Gastrocnemius medialis (tissue), 4 donors: ENCODE data around the gene DNMT1. TPM values are rescaled to one million over a fixed set of nuclear protein-coding genes. Genes with fewer than 3 reads are reported as not detected.

Experiments used
- ATAC-seq, 2 donors: fragments of 150-250 bp; one replicate each; pipeline ENCODE4 v1.9.1; 2016
- DNase-seq, 2 donors: peaks; one replicate each; pipeline ENCODE4 v3.0.0-alpha.2; 2019
- H3K27ac ChIP-seq, 4 donors: fragments of 200-600 bp; sonication (generic); 1 replicate in 1 of 4; 2 replicates in 3 of 4; pipeline ENCODE4 v1.5.1; 2016 to 2018; ENCODE audit warnings: mild to moderate bottlenecking in 2 of 4, moderate library complexity in 1 of 4
- H3K27me3 ChIP-seq, 3 donors: fragments of 200-600 bp; sonication (generic) in 2 of 3; 1 replicate in 1 of 3; 2 replicates in 2 of 3; pipeline versions ENCODE4 v1.5.1 to v1.6.0; 2016 to 2019; ENCODE audit warnings: mild to moderate bottlenecking in 1 of 3, moderate library complexity in 1 of 3
- H3K36me3 ChIP-seq, 2 donors: fragments of 200-600 bp; sonication (generic) in 1 of 2; one replicate each; pipeline ENCODE4 v1.5.1; 2017 to 2018
- H3K4me1 ChIP-seq, 2 donors: fragments of 200-600 bp; sonication (generic) in 1 of 2; one replicate each; pipeline ENCODE4 v1.5.1; 2016 to 2017; ENCODE audit warnings: mild to moderate bottlenecking in 2 of 2
- H3K4me3 ChIP-seq, 4 donors: fragments of 200-600 bp; sonication (generic) in 3 of 4; 1 replicate in 1 of 4; 2 replicates in 3 of 4; pipeline ENCODE4 v1.5.1; 2016 to 2019; ENCODE audit warnings: mild to moderate bottlenecking in 2 of 4
- H3K9me3 ChIP-seq, 3 donors: fragments of 200-600 bp; sonication (generic) in 2 of 3; 1 replicate in 1 of 3; 2 replicates in 2 of 3; pipeline ENCODE4 v1.5.1; 2016 to 2019
- POLR2A ChIP-seq, 2 donors: fragments of 450-650 bp; IDR thresholded peaks; one replicate each; pipeline ENCODE4 v1.6.1; 2017; ENCODE audit warnings: antibody characterized with exemption in 2 of 2, mild to moderate bottlenecking in 2 of 2, moderate library complexity in 2 of 2
- in situ Hi-C, 4 donors: fragments of 200-750 bp; cut with MboI; loops; one replicate each; pipeline versions ENCODE4 v1.15.0 to v1.8.0; 2017; ENCODE audit warnings: low sequenced_read_pairs in 4 of 4
- intact Hi-C: fragments of 100-400 bp; cut with DNase I; formaldehyde crosslinking; loops from one replicate; pipeline ENCODE4 v1.15.1; 2023; ENCODE audit warnings: low total_unique reads
- total RNA-seq, 4 donors: library from RNA; depleted of rRNA; stranded (reverse); fragments of >200 nt; gene quantifications; one replicate each; pipeline versions ENCODE4 v1.1.0 to v1.2.3, GENCODE V29; 2016
- TF ChIP-seq, protein P1 (sequence below), 5 experiments: fragments of 450-650 bp in 3 of 5; fragments of 200-600 bp in 2 of 5; sonication (generic) in 2 of 5; IDR thresholded peaks in 4 of 5; conservative IDR thresholded peaks in 1 of 5; 1 replicate in 4 of 5; 2 replicates in 1 of 5; pipeline ENCODE4 v1.5.1; 2016 to 2019; ENCODE audit warnings: antibody characterized with exemption in 5 of 5, mild to moderate bottlenecking in 3 of 5, moderate library complexity in 3 of 5

DNMT1 gene
- total RNA-seq, 4 donors from 2014 or later, result 11.5 to 43.0 (median 17.7) TPM

DNA sequence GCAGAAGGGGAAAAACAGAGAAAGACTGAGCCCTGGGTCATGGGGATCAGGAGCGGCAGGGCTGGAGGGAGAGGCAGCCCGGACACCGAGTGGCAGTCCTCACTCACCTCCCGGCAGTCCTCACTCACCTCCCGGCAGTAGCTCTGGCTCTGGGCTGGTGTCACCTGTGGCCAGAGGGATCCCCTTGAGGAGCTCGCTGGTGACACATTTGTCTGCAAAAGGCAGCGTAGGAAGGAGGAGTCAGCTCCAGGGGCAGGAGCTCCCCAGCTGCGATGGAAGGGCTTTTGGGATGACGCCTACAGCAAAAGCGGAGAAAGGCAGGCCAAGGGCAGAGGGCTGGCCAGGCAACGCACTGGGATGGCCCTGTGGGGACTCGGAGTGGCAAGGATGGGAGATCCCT is 75.8 kb downstream of the DNMT1 start:
- in situ Hi-C loops, result no loop called here
- intact Hi-C loops, result loop anchor here (5.0 to 10.0 kb wide), 5 partner anchors 76 to 283 kb away; partner anchors contain the start of genes CDC37, DNMT1, ICAM3 and MRPL4
- peak in 1 of 2 donors; percentile 2 for ATAC-seq
- no peak for TF ChIP-seq POLR2A (IDR thresholded peaks at IDR 0.05)
- TF ChIP-seq, protein P1, sequence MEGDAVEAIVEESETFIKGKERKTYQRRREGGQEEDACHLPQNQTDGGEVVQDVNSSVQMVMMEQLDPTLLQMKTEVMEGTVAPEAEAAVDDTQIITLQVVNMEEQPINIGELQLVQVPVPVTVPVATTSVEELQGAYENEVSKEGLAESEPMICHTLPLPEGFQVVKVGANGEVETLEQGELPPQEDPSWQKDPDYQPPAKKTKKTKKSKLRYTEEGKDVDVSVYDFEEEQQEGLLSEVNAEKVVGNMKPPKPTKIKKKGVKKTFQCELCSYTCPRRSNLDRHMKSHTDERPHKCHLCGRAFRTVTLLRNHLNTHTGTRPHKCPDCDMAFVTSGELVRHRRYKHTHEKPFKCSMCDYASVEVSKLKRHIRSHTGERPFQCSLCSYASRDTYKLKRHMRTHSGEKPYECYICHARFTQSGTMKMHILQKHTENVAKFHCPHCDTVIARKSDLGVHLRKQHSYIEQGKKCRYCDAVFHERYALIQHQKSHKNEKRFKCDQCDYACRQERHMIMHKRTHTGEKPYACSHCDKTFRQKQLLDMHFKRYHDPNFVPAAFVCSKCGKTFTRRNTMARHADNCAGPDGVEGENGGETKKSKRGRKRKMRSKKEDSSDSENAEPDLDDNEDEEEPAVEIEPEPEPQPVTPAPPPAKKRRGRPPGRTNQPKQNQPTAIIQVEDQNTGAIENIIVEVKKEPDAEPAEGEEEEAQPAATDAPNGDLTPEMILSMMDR (IDR thresholded peaks at IDR 0.05 in 4 of 5, conservative IDR thresholded peaks at IDR 0.05 in 1 of 5), result no peak
- Histone ChIP-seq H3K36me3 (peaks cover 0 to 41% of the 10 kb centered on the region in 2 donors), H3K27me3 (no peaks in the 10 kb centered on the region), H3K4me3 (peak overlapping the region; percentile 77 to 98 (median 87)), H3K4me1 (peaks cover 13 to 31% of the 10 kb centered on the region in 2 donors), H3K9me3 (no peaks in the 10 kb centered on the region), H3K27ac (peak overlapping the region; percentile 86 to 92 (median 89))
- no peak for DNase-seq

DNA sequence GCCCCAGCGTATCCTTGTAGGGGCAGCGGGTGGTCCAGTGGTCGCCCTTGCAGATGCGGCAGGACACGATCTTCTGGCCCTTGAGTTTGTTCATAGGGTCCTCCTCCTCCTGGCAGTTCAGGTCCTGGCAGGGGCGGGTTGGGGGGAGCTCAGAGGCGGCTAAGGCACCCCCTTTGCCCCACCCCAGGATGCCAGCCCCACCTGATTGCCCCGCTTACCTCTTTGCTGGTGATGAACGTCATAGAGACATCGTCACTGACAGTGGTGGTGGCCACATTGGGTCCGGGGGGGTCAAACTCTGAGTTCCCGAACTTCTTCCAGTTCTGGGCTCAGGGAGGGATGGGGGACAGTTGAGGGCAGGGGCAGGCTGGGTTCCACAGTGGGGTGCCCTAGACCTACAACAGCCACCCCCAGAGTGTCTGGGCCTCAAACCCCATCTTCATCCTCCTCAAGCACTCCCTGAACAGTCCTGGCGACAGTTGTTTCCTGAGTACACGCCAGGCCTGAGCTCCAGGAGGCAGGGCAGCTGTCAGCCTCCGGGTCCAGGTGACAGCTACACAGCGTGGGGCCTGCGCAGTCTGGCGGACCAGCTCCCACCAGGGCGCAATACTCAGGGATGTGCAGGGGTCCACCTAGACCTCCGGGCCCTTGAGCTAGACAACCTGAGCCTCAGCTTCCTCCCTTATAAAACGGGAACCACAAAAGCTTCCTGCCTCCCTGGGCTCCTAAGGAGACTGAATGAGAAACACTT is 77.7 kb downstream of the DNMT1 start:
- intact Hi-C loops (loop anchor here (5.0 to 10.0 kb wide), 5 partner anchors 78 to 285 kb away; partner anchors contain the start of genes CDC37, DNMT1, ICAM3 and MRPL4), in situ Hi-C loops (no loop called here)
- Histone ChIP-seq H3K27ac (peak overlapping the region; percentile 60 to 83 (median 78)), H3K4me1 (peaks cover 13 to 31% of the 10 kb centered on the region in 2 donors), H3K4me3 (no peak overlapping the region), H3K36me3 (peaks cover 0 to 41% of the 10 kb centered on the region in 2 donors), H3K9me3 (no peaks in the 10 kb centered on the region), H3K27me3 (no peaks in the 10 kb centered on the region)
- DNase-seq (no peak), ATAC-seq (no peak)
- TF ChIP-seq POLR2A (IDR thresholded peaks at IDR 0.05), result no peak
- TF ChIP-seq, protein P1 (IDR thresholded peaks at IDR 0.05 in 4 of 5, conservative IDR thresholded peaks at IDR 0.05 in 1 of 5), result no peak

DNA sequence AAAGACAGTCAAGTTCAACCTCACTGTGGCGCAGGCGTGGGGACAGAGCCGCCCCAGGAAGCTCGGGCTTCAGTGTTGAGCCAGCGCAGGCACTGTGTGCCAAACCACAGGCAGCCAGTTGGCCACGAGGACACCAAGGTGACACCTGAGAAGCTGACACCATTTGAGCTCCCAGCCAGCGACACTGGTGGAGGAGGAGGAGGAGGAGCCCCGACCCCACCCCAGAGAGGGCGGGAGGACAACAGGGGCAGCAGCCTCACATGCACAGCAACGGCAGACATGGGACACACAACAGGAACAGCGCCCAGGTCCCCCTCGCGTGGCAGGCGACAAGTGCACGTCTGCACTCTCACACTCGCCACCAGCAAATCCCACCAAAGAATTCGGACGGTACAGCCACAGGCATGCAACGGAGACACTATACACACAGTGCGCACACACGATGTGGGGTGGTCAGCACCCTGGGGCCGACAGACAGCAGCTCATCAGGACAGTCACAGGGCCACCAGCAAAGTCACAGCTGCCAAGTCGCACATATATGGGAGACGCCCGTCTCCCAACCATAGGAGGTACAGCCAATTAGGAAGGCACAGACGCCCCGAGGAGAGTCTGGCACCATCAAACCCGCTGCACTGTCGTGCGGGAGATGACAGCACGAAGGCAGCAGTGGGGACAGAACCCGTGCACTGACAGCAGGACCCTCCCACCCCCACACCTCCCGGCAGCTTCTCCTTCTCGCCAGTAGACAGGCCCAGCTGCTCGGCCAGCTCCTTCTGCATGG is 78.5 kb downstream of the DNMT1 start:
- no peak overlapping the region for H3K4me3 ChIP-seq
- no peaks in the 10 kb centered on the region for H3K27me3 ChIP-seq
- H3K9me3 ChIP-seq, result no peaks in the 10 kb centered on the region
- in situ Hi-C loops, result no loop called here
- intact Hi-C loops, result loop anchor here (5.0 to 10.0 kb wide), 5 partner anchors 79 to 286 kb away; partner anchors contain the start of genes CDC37, DNMT1, ICAM3 and MRPL4
- H3K4me1 ChIP-seq, result peaks cover 13 to 31% of the 10 kb centered on the region in 2 donors
- peaks cover 0 to 47% of the 10 kb centered on the region in 2 donors for H3K36me3 ChIP-seq
- H3K27ac ChIP-seq, result peak overlapping the region; percentile 60 to 83 (median 78)
- no peak for TF ChIP-seq POLR2A (IDR thresholded peaks at IDR 0.05)
- TF ChIP-seq, protein P1 (IDR thresholded peaks at IDR 0.05 in 4 of 5, conservative IDR thresholded peaks at IDR 0.05 in 1 of 5), result no peak
- DNase-seq, result peak; percentile 87 to 92
- peak; percentile 79 to 87 for ATAC-seq

DNA sequence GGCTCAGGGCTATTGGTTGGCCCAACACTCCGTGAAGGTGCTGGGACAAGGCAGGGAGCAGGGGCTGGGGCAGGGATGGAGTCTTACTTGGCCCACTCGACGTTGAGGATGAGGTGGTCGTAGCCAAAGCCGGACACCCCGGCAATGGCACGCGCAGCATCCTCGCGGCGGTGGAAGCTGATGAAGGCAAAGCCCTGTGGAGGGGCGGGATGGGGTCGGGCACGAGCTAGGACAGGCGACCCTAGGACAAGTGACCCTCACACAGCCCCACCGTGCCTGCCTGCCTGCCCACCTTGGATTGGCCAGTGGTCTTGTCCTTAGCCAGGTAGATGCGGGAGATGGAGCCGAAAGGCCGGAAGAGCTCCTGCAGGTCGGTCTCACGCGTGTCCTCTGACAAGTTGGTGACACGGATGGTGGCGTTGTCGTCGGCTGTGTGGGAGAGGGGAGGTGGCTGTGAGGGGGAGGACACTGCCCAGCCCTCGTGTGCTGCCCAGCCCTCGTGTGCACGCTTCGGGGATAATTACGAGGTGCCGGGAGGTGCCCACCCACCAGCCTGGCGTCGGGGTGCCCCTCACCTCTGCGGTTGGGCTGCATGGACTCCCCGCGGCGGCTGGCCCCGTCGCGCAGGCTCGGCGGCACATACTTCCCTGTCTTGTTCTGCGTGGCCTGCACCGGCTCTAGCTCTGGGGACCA is 79.2 kb downstream of the DNMT1 start:
- TF ChIP-seq, protein P1 (IDR thresholded peaks at IDR 0.05 in 4 of 5, conservative IDR thresholded peaks at IDR 0.05 in 1 of 5), result no peak
- TF ChIP-seq POLR2A (IDR thresholded peaks at IDR 0.05), result no peak
- intact Hi-C loops (loop anchor here (5.0 to 10.0 kb wide), 5 partner anchors 79 to 287 kb away; partner anchors contain the start of genes CDC37, DNMT1, ICAM3 and MRPL4), in situ Hi-C loops (no loop called here)
- no peak overlapping the region for H3K4me3 ChIP-seq
- H3K9me3 ChIP-seq, result no peaks in the 10 kb centered on the region
- H3K4me1 ChIP-seq, result peaks cover 13 to 31% of the 10 kb centered on the region in 2 donors
- H3K36me3 ChIP-seq, result peaks cover 0 to 54% of the 10 kb centered on the region in 2 donors
- peak overlapping the region; percentile 60 to 83 (median 78) for H3K27ac ChIP-seq
- ATAC-seq (no peak), DNase-seq (no peak)
- no peaks in the 10 kb centered on the region for H3K27me3 ChIP-seq
